ENCODE data around the gene KRTAP16-1.

DNA sequence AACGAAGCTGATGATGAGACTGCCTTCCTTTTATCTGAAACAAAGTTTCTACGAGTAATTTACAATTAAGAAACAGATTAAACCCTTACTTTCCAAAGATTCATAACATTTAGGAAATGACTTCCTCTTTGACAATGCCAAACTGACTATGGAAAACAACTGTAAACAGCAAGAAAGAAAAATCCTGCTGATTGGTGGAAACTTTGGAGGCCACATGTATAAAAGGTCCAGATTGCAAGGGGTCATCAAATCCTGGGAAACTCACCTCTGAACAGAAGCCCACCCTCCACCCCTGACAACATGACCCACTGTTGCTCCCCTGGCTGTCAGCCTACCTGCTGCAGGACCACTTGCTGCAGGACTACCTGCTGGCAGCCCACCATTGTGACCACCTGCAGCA lies 44.0 kb downstream of the KRTAP16-1 start, which contains the start of gene KRTAP9-6:
- TF ChIP-seq, protein P1, sequence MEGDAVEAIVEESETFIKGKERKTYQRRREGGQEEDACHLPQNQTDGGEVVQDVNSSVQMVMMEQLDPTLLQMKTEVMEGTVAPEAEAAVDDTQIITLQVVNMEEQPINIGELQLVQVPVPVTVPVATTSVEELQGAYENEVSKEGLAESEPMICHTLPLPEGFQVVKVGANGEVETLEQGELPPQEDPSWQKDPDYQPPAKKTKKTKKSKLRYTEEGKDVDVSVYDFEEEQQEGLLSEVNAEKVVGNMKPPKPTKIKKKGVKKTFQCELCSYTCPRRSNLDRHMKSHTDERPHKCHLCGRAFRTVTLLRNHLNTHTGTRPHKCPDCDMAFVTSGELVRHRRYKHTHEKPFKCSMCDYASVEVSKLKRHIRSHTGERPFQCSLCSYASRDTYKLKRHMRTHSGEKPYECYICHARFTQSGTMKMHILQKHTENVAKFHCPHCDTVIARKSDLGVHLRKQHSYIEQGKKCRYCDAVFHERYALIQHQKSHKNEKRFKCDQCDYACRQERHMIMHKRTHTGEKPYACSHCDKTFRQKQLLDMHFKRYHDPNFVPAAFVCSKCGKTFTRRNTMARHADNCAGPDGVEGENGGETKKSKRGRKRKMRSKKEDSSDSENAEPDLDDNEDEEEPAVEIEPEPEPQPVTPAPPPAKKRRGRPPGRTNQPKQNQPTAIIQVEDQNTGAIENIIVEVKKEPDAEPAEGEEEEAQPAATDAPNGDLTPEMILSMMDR (IDR thresholded peaks at IDR 0.05; ENCODE audit: low read depth, low read length): no peak
- TF ChIP-seq, protein P2, sequence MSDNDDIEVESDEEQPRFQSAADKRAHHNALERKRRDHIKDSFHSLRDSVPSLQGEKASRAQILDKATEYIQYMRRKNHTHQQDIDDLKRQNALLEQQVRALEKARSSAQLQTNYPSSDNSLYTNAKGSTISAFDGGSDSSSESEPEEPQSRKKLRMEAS (IDR thresholded peaks at IDR 0.05; ENCODE audit: low read depth, low read length): no peak

Data from NB4 (cell line).